ENCODE measurements around the gene CHN2. TPM values are rescaled to one million over a fixed set of nuclear protein-coding genes. Genes with fewer than 3 reads are reported as not detected.
A peak's percentile ranks its signal among the peaks of the same experiment; 100 is the strongest.

CHN2 gene
- total RNA-seq, 4 donors from 2014 or later: 8.0 to 9.8 (median 8.9) TPM

DNA sequence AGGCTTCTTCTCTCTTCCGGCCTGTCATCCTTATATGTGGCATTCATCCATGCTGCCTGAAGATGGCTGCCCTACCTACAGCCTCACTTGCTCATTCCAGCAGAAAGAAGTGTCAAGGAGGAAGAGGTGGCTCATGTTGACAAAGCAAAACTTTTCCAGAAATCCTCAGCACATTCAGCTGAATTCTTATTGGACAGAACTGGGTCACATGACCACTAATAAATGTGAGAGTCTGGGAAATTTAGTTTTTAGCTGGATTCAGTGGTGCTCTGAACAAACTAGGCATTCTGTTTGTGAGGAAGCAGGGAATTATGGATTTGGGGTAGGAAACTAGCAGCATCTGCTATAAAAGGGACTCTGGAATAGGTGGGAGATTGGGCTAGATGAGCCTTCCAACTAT is 58.6 kb downstream of the CHN2 start:
- intact Hi-C loops (cut with DNase I): no loop called here
- Histone ChIP-seq H3K4me1 (peaks cover 0 to 8% (median 0%) of the 10 kb centered on the region in 4 donors), H3K27me3 (no peaks in the 10 kb centered on the region), H3K36me3 (no peaks in the 10 kb centered on the region), H3K4me3 (no peak overlapping the region), H3K27ac (replicated peaks in 1 of 4) (no peak overlapping the region), H3K9me3 (no peaks in the 10 kb centered on the region)
- no peak for DNase-seq (ENCODE audit: extremely low spot score)
- WGBS: 100% methylated on average over 1 of the region's 1 CpG
- no peak for TF ChIP-seq POLR2A (IDR thresholded peaks at IDR 0.05; ENCODE audit: low read depth)
- TF ChIP-seq EP300 (IDR thresholded peaks at IDR 0.05): no peak
- no peak for TF ChIP-seq POLR2AphosphoS5 (IDR thresholded peaks at IDR 0.05)
- TF ChIP-seq, protein P1, sequence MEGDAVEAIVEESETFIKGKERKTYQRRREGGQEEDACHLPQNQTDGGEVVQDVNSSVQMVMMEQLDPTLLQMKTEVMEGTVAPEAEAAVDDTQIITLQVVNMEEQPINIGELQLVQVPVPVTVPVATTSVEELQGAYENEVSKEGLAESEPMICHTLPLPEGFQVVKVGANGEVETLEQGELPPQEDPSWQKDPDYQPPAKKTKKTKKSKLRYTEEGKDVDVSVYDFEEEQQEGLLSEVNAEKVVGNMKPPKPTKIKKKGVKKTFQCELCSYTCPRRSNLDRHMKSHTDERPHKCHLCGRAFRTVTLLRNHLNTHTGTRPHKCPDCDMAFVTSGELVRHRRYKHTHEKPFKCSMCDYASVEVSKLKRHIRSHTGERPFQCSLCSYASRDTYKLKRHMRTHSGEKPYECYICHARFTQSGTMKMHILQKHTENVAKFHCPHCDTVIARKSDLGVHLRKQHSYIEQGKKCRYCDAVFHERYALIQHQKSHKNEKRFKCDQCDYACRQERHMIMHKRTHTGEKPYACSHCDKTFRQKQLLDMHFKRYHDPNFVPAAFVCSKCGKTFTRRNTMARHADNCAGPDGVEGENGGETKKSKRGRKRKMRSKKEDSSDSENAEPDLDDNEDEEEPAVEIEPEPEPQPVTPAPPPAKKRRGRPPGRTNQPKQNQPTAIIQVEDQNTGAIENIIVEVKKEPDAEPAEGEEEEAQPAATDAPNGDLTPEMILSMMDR (IDR thresholded peaks at IDR 0.05): no peak

DNA sequence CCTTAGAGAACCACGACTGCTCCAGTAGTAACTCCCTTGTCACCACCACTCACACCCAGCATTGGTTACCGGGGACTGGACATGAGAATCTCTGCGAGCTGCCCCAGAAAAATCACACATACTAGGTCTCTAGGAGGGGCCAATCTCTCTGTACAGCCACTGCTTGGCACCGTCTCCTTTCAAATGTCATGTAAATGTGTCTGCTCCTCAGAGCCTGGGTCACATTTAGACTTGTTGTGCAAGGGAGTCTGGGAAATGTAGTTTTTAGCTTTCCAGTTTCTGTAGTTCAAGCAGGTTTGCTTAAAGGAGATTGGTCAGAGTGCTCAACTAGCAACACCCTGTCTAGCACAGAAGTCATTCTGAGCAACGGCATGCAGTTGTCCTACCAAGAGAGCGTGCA is 60.0 kb downstream of the CHN2 start:
- TF ChIP-seq POLR2AphosphoS5 (IDR thresholded peaks at IDR 0.05) (no peak), POLR2A (IDR thresholded peaks at IDR 0.05; ENCODE audit: low read depth) (no peak), EP300 (IDR thresholded peaks at IDR 0.05) (no peak)
- TF ChIP-seq, protein P1 (IDR thresholded peaks at IDR 0.05): no peak
- 82% methylated on average over 6 of the region's 6 CpGs for WGBS
- no peaks in the 10 kb centered on the region for H3K36me3 ChIP-seq
- DNase-seq (ENCODE audit: extremely low spot score): no peak
- no peak overlapping the region for H3K27ac ChIP-seq (replicated peaks in 1 of 4)
- H3K27me3 ChIP-seq: no peaks in the 10 kb centered on the region
- intact Hi-C loops (cut with DNase I): no loop called here
- H3K9me3 ChIP-seq: no peaks in the 10 kb centered on the region
- H3K4me1 ChIP-seq: peaks cover 0 to 8% (median 0%) of the 10 kb centered on the region in 4 donors
- H3K4me3 ChIP-seq: no peak overlapping the region

DNA sequence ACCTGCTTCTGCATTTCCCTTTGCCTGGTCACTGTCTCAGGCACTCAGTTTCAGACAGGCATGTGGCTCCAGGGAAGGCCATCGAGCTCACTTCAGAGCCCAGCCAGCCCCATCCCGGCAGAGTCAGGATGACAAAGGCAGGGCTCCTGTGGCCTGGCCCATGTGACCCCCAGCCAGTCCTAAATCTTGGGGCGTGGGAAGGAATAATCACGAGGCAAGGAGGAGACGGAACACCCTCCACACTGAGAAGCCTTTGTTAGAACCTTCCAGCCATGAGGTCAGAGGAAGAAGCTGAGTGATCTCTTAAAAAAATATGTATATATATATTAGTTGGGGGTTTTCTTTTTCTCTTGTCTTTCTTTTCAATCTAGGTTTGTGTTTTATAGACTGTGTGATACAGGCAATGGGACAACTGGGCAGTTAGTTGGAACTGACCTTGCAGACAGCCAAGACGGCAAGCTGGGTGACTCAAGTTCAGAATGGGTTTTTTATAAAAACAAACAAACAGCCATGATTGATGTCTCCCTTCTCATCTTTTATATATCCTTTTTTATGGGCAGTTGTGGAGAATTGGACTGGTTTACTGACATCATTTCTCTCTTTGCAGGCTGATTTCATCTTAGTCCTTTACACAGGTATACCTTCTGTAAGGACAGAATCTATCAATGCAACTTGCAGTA is 60.8 kb downstream of the CHN2 start:
- no peaks in the 10 kb centered on the region for H3K36me3 ChIP-seq
- TF ChIP-seq EP300 (IDR thresholded peaks at IDR 0.05) (no peak), POLR2A (IDR thresholded peaks at IDR 0.05; ENCODE audit: low read depth) (no peak), POLR2AphosphoS5 (IDR thresholded peaks at IDR 0.05) (no peak)
- TF ChIP-seq, protein P1 (IDR thresholded peaks at IDR 0.05): no peak
- H3K4me3 ChIP-seq: no peak overlapping the region
- 64% methylated on average over 6 of the region's 6 CpGs for WGBS
- intact Hi-C loops (cut with DNase I): no loop called here
- H3K9me3 ChIP-seq: no peaks in the 10 kb centered on the region
- H3K27ac ChIP-seq (replicated peaks in 1 of 4): no peak overlapping the region
- no peaks in the 10 kb centered on the region for H3K27me3 ChIP-seq
- DNase-seq (ENCODE audit: extremely low spot score): peak; percentile 89
- H3K4me1 ChIP-seq: peaks cover 0 to 5% (median 0%) of the 10 kb centered on the region in 4 donors

DNA sequence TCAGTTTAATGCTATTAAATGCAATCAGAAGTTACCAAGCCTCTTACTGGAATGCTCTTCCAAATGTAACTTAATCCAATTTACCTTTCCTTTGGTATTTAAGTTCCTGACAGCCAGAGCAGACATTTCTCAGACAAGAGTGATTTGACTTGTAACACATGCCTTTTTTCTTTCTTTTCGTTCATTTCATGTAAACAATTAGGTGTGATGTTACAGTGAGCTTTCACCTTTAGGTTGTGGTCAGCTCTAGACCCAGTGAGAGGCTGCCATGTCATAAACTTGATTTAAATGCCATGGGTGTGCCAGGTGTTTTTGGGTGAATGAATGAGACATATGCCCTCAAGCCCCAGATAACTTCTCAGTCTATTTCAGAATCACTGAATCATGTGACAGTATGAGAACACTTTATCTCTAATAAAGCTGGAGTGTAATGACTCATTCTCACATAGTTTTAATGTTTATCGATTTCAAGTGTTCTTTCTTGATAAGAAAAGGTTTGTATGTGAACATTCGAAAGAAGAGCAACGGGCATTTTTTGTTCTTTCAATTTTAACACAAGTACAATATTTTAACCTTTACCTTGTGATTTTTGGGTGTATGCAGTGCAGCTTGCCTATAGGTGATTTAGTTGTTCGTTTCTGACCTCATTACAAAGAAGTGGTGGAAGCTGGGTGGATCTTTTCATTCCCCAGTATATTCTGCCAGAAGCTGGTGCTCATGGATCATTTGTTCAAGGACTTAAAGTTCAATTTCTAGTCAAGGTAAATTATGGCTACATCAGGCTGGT is 61.5 kb downstream of the CHN2 start:
- DNase-seq (ENCODE audit: extremely low spot score): no peak
- no peak overlapping the region for H3K27ac ChIP-seq (replicated peaks in 1 of 4)
- H3K4me3 ChIP-seq: no peak overlapping the region
- no peaks in the 10 kb centered on the region for H3K27me3 ChIP-seq
- TF ChIP-seq EP300 (IDR thresholded peaks at IDR 0.05) (no peak), POLR2AphosphoS5 (IDR thresholded peaks at IDR 0.05) (no peak), POLR2A (IDR thresholded peaks at IDR 0.05; ENCODE audit: low read depth) (no peak)
- TF ChIP-seq, protein P1 (IDR thresholded peaks at IDR 0.05): no peak
- intact Hi-C loops (cut with DNase I): no loop called here
- no peaks in the 10 kb centered on the region for H3K36me3 ChIP-seq
- WGBS: 34% methylated on average over 5 of the region's 5 CpGs
- H3K9me3 ChIP-seq: no peaks in the 10 kb centered on the region
- H3K4me1 ChIP-seq: peaks cover 0 to 5% (median 0%) of the 10 kb centered on the region in 4 donors
